Limb (tissue), 2 donors: ENCODE results near the gene INPP5A.
"Not testable (repeated sequence)": the region's sequence is repeated elsewhere in the genome, so short reads cannot be mapped to it uniquely, and the experiment has no call there.

Experiments used
- DNase-seq, 2 donors: peaks; one replicate each; pipeline ENCODE4 v3.0.0-alpha.2; 2016; ENCODE audit errors: extremely low spot score in 2 of 2

Gene INPP5A

GRCh38 chr10:132537684-132538001, at the start of gene INPP5A:
INPP5A (plus strand) TSS chr10:132537787; CDS start chr10:132538097, 310 bp downstream.
- no peak for DNase-seq

GRCh38 chr10:132488231-132488821, 49.3 kb upstream of the INPP5A start:
- DNase-seq, result no peak

- peak in 1 of 2 donors; percentile 28 for DNase-seq
Observed at GRCh38 chr10:132489053-132489703, 48.4 kb upstream of the INPP5A start.

- DNase-seq, result peak in 1 of 2 donors; percentile 16
Observed at GRCh38 chr10:132489704-132490534, 47.7 kb upstream of the INPP5A start.

GRCh38 chr10:132491534-132491933, 46.1 kb upstream of the INPP5A start:
- not testable (repeated sequence) for DNase-seq

GRCh38 chr10:132492323-132493025, 45.1 kb upstream of the INPP5A start:
- peak in 1 of 2 donors; percentile 42 for DNase-seq

- DNase-seq, result no peak
Observed at GRCh38 chr10:132493246-132493755, 44.3 kb upstream of the INPP5A start.

GRCh38 chr10:132493756-132494290, 43.8 kb upstream of the INPP5A start:
- DNase-seq, result peak in 1 of 2 donors; percentile 23

- no peak for DNase-seq
Observed at GRCh38 chr10:132494866-132495630, 42.5 kb upstream of the INPP5A start.

- peak in 1 of 2 donors; percentile 22 for DNase-seq
Observed at GRCh38 chr10:132496360-132497062, 41.1 kb upstream of the INPP5A start.

- peak in 1 of 2 donors; percentile 21 for DNase-seq
Observed at GRCh38 chr10:132497063-132497680, 40.4 kb upstream of the INPP5A start.

GRCh38 chr10:132497861-132498561, 39.6 kb upstream of the INPP5A start:
- DNase-seq, result peak in 1 of 2 donors; percentile 26

GRCh38 chr10:132498562-132499366, 38.8 kb upstream of the INPP5A start:
- DNase-seq, result peak in 1 of 2 donors; percentile 18

- no peak for DNase-seq
Observed at GRCh38 chr10:132499367-132499685, 38.3 kb upstream of the INPP5A start.

GRCh38 chr10:132500781-132501415, 36.7 kb upstream of the INPP5A start:
- no peak for DNase-seq

- no peak for DNase-seq
Observed at GRCh38 chr10:132502544-132503300, 34.9 kb upstream of the INPP5A start.
